ENCODE results near the gene JAZF1.
"Not testable (repeated sequence)": the region's sequence is repeated elsewhere in the genome, so short reads cannot be mapped to it uniquely, and the experiment has no call there.

Gene JAZF1

DNA sequence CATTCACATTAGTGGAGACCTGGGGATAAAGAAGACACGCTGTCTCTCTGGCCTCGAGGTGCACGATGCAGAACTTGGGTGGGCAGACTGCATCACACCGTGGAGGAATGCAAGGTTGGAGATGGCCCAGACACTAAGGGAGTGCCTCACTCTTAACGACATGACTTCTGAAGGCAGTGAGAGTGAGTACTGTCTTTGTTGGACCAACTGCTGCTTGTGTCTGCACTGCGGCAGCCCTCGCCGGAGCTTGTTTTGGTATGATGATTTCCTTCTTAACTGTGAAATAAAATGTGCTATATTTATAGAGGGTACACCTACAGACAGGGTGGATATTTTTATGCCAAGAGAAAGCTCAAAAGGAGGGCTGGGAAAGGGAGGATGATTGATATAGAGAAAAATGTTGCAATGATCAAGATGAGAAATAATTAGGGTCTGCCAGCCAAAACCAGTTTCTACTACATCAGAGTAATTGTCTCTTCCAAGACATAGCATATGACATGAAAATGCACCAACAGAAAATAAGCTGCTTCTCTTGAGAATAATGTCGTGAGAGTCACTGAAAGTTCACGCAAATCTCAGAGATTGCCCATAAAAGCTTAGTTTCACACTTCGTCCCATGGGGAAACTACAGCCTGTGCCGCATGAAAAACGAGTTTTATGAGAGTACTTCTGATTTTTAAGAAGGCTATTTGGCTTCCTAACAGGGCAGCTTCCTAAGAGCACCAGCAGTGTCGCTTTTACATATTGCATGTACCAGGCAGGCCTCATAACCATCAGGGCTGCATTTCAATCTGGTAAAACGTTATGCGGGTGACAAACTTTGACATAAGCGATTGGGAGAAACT, 313.5 kb downstream of the JAZF1 start:
- H3K4me3 ChIP-seq (ENCODE audit: low read depth, low read length) = no peak overlapping the region
- TF ChIP-seq, protein P1, sequence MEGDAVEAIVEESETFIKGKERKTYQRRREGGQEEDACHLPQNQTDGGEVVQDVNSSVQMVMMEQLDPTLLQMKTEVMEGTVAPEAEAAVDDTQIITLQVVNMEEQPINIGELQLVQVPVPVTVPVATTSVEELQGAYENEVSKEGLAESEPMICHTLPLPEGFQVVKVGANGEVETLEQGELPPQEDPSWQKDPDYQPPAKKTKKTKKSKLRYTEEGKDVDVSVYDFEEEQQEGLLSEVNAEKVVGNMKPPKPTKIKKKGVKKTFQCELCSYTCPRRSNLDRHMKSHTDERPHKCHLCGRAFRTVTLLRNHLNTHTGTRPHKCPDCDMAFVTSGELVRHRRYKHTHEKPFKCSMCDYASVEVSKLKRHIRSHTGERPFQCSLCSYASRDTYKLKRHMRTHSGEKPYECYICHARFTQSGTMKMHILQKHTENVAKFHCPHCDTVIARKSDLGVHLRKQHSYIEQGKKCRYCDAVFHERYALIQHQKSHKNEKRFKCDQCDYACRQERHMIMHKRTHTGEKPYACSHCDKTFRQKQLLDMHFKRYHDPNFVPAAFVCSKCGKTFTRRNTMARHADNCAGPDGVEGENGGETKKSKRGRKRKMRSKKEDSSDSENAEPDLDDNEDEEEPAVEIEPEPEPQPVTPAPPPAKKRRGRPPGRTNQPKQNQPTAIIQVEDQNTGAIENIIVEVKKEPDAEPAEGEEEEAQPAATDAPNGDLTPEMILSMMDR (conservative IDR thresholded peaks at IDR 0.05; ENCODE audit: low read depth, low read length) = no peak
- no peak for DNase-seq (ENCODE audit: low read depth)

DNA sequence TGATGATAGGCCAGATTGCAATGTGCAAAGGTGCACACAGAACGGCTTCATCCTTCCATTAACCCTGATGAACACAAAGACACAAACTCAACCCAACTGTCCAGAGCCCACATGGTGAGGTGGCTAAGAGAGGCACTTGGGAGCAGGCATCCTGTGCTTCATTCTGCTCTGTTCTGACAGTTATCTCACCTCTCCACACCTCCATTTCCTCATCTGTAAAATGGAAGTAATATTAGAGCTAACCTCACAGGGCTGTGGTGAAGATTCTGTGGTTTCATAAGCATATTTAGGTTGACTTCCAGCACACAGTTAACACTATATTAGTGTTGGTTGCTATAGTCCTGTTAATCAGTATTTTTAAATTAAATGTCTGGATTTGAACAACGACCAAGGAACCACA, 314.3 kb downstream of the JAZF1 start:
- no peak for DNase-seq (ENCODE audit: low read depth)
- H3K4me3 ChIP-seq (ENCODE audit: low read depth, low read length) = no peak overlapping the region
- TF ChIP-seq, protein P1 (conservative IDR thresholded peaks at IDR 0.05; ENCODE audit: low read depth, low read length) = no peak

DNA sequence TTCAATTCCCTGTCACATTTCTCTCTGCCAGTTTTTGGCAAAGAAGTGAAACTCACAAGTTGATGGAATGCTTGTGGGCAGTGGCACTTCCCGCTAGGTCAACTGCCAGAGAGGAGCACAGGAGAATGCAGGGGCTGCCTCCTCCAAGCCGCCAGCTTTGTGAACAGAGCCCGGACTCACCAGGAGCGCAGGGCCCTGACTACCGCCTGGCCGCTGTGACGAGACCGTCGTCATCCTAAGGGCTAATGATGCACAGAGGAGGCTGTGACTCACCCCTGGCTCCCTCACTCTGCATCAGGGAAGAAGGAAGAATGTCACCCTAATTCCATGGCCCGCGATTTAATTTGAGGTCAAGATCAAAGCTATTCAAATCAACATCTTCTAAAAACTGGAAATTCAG, 316.7 kb downstream of the JAZF1 start:
- TF ChIP-seq, protein P1 (conservative IDR thresholded peaks at IDR 0.05; ENCODE audit: low read depth, low read length) = no peak
- no peak for DNase-seq (ENCODE audit: low read depth)
- H3K4me3 ChIP-seq (ENCODE audit: low read depth, low read length) = no peak overlapping the region

DNA sequence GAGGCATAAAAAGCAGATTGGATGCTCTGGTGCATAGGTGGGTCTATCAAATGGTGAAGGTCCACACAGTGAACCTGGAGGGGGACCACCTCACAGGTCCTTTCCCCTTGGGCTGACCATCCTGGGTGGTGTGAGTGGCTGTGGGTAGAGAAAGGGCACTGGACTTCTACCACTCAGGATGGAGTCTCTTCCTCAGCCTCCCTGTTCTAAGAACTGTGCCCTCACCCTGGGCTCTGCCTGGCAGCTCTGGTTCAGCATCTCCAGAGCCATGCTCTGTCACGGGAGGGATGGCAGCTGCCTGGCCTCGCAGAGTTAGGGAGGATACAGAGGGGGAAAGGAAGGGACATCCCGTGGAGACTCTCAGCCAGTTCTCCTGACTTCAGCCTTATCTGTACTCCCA, 318.8 kb downstream of the JAZF1 start:
- TF ChIP-seq, protein P1 (conservative IDR thresholded peaks at IDR 0.05; ENCODE audit: low read depth, low read length) = no peak

DNA sequence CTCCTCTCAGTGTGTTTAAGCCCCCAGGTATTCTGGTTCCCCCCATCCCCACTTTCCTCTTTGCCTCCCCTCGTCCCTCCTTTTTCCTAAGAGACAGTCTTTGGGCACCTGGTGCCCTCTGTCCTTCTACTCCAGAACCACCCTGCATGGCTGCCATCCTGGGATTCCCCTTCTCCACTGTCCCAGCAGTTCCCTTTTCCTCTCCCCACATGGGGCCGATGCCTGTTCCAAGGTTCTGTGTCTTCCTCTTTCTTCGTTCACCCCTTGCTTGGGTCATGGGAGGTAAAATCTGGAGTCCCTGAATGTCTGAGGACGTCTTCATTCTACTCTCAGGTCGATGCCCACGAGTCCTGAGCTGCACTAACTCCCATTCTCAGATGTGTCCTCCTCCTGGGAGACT, 319.8 kb downstream of the JAZF1 start:
- TF ChIP-seq, protein P1 (conservative IDR thresholded peaks at IDR 0.05; ENCODE audit: low read depth, low read length) = no peak
- H3K4me3 ChIP-seq (ENCODE audit: low read depth, low read length) = no peak overlapping the region
- DNase-seq (ENCODE audit: low read depth) = no peak

More for the DNA sequence above, 318.8 kb downstream of the JAZF1 start:
- DNase-seq (ENCODE audit: low read depth) = no peak
- no peak overlapping the region for H3K4me3 ChIP-seq (ENCODE audit: low read depth, low read length)

DNA sequence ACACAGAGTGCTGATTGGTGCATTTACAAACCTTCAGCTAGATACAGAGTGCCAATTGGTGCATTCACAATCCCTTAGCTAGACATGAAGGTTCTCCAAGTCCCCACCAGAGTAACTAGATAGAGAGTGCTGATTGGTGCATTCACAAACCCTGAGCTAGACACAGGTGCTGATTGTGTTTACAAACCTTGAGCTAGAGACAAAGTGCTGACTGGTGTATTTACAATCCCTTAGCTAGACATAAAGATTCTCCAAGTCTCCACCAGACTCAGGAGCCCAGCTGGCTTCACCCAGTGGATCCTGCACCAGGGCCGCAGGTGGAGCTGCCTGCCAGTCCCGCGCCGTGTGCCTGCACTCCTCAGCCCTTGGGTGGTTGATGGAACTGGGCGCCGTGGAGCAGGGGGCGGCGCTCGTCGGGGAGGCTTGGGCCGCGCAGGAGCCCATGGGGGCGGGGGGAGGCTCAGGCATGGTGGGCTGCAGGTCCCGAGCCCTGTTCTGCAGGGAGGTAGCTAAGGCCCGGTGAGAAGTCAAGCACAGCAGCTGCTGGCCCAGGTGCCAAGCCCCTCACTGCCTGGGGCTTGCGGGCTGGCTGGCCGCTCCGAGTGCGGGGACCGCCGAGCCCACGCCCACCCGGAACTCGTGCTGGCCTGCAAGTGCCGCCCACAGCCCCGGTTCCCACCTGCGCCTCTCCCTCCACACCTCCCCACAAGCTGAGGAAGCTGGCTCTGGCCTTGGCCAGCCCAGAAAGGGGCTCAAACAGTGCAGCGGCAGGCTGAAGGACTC, 323.7 kb downstream of the JAZF1 start:
- DNase-seq (ENCODE audit: low read depth); H3K4me3 ChIP-seq (ENCODE audit: low read depth, low read length): not testable (repeated sequence)

DNA sequence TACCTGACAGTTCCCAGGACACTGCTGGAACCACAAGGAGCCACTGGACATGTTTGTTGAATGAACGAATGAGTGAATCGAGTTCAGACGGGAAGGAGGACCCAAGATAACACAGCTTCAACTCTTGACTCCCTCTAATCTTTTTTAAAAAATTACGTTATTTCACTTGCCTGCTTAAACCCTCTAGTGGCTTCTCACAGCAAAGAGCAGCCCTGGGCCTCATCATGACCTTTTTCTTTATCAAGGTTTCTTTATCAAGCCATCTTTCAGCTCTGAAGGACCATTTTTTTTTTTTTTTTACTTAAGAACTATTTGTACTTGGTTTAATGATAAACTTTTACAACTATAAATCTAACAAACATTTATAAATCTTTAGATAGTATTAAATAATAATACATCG, 330.1 kb downstream of the JAZF1 start:
- DNase-seq (ENCODE audit: low read depth) = no peak
- TF ChIP-seq, protein P1 (conservative IDR thresholded peaks at IDR 0.05; ENCODE audit: low read depth, low read length) = no peak
- no peak overlapping the region for H3K4me3 ChIP-seq (ENCODE audit: low read depth, low read length)

All from choroid plexus epithelial cell (primary cell).